Hematopoietic multipotent progenitor cell (in vitro differentiated cells): ENCODE measurements around the gene PITRM1. TPM values are rescaled to one million over a fixed set of nuclear protein-coding genes. Genes with fewer than 3 reads are reported as not detected.

Experiments
- DNase-seq, 3 donors: peaks; one replicate each; pipeline ENCODE4 v3.0.0-alpha.2; 2011 to 2015; ENCODE audit warnings: low read depth in 2 of 3, low spot score in 2 of 3
- total RNA-seq: library from RNA; depleted of rRNA; stranded (reverse); fragments of >200 nt; gene quantifications from one replicate; pipeline ENCODE4 v1.2.3, GENCODE V29; 2012

The PITRM1 gene
- total RNA-seq, 1 donor, result 63.6 TPM

DNA sequence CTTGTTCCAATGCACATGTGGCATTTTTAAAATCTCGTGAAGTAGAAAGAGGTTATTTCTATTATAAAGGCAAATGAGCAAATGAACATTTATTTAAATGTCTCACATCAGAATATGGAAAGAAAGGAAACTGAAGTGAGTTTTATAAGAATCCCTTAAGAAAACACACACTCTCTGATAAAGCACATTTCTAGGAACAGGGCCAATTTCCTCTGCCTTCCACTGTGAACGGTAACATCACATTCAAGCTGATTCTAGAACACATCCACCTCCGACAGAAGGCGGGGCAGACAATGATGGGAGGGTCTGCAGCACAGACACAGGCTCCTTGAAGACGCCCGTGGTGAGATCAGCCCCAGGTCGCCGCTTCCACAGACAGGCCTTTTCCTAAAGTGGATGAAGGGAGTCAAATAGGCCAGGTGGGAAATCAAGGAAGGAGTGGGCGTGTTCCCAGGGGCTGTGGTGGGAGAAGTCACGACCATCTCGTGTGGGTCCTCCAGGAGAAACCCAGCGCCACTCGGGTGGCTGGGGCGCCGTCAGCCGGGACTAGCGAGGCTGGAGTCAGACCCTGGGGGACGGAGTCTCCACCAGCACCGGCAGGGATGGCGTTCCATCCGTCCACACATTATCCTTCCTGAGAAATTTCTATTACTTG lies 31.1 kb downstream of the PITRM1 start:
- no peak for DNase-seq

DNA sequence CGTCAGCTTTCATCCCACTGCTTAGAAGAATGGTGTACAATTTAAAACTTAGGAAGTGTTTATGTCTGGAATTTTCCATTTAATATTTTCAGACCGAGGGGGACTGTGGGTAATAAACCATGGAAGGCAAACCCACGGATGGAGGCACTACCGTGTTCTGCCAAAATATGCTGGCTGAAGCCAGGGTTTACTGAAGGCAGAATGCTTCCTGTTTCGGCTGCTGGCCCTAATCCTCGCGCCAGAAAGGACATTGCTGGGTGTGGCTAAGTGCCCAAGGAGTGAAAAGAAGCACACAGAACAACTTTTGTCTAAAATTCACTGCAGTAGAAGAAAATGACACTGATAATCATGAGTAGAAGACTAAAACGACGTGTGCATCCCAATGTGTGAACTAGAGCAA lies 32.3 kb downstream of the PITRM1 start:
- DNase-seq, result no peak

- no peak for DNase-seq
These were observed 33.2 kb downstream of the PITRM1 start for GRCh38 chr10:3139216-3139910.

- no peak for DNase-seq
These were observed 34.4 kb downstream of the PITRM1 start for GRCh38 chr10:3137958-3138726.

GRCh38 chr10:3136763-3137611 lies 35.6 kb downstream of the PITRM1 start:
- DNase-seq, result no peak

DNA sequence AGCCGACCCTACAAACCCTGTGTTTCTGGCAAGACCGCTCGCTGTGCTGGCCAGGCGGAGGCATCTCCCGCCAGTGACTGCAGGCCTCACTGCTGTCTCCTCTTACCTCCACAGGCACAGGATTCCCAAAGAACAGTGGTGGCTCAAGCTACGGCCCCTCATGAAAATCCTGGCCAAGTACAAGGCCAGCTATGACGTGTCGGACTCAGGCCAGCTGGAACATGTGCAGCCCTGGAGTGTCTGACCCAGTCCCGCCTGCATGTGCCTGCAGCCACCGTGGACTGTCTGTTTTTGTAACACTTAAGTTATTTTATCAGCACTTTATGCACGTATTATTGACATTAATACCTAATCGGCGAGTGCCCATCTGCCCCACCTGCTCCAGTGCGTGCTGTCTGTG lies 36.2 kb downstream of the PITRM1 start:
- DNase-seq, result no peak

DNA sequence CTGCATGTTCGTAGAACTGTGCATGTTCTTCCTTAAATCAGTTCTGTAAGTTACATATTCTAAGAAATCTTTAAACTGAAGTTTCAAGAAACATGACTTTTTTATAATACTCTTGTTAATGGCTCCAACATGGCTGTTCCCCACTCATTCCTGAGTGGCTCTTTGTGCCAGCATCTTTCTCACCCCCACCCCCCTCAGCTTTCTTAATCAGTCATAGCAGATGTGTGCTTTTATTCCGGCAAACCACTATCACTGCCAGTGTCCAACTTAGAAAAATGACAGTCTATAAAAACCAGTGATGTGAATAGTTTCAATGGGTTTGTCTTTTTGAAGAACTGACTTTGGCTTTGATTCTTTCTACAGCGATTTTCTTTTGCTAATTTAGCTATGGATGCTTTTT lies 37.6 kb downstream of the PITRM1 start:
- no peak for DNase-seq

DNA sequence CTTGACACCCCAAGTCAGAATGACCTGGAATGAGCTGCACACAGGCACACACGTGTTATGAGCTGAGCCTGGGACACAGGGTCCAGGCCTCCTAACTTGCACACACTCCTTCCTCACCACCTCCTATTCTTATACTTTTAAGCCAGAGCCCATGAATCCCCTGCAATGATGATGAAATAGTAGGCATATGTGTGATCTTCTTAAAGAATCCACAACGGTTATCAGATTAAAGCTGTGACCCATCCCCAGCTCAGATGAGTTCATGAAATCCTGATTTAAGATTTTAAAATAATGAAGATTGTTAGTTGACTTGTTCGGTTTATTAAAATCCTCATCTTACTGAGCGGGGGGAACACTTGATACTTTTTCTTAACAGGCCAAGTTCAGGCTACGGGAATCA lies 38.6 kb downstream of the PITRM1 start:
- DNase-seq, result no peak

GRCh38 chr10:3132036-3133025 lies 40.3 kb downstream of the PITRM1 start:
- DNase-seq, result no peak

- DNase-seq, result no peak
These were observed 41.5 kb downstream of the PITRM1 start for GRCh38 chr10:3131098-3131497.

GRCh38 chr10:3129581-3130340 lies 42.8 kb downstream of the PITRM1 start:
- no peak for DNase-seq

DNA sequence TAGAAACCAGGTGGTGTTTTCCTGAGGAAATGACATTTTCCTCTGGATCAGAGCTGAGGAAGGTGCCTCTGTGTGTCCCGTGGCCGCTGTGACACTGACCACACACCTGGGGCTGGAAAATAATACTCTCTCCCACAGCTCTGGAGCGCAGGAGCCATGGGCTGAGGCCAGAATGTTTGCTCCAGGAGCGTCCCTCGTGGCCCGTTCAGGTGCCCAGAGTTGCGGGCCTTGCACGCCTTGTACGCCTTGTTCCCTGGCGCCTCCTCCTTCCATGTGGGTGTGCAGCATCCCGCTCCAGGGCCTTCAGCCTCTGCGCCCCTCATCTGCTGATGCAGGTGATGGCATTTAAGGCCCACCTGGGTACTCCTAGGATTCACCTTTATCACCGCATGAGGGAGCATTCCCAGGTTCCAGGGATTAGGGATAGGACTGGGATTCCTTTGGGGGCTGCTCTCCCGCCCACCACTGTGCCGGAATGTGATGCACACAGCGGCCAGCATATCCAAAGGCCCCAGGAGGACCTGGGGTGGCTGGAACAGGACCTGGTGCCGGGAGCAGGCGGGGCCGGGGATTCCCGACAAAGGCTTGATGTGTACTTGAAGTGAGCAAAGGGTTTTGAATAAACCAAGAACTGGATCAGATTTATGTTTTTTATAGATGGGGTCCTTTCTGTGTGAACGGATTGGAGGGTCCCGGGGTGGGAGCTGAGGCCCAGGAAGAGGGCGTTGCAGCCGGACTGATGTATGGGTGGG lies 44.0 kb downstream of the PITRM1 start:
- no peak for DNase-seq

DNA sequence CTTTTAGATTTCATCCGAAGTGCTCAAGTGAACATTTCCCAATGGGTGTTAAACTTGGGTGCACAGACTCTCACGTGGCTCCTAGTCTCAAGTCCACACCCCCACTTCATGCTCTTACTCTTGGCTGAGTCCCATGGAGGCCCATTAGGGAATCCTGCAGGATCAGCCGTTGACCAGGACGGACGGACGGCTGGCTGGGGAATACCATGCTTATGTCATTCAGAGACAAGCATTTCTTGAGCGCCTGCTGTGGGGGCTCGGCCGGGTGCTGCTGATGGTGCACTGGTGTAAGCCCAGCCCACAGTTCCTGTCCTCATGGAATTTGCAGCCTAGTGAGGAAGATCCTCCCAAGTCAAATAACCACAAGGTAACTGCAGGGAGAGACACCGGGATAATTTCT lies 44.7 kb downstream of the PITRM1 start:
- DNase-seq, result no peak

GRCh38 chr10:3126741-3127346 lies 45.7 kb downstream of the PITRM1 start:
- no peak for DNase-seq

DNA sequence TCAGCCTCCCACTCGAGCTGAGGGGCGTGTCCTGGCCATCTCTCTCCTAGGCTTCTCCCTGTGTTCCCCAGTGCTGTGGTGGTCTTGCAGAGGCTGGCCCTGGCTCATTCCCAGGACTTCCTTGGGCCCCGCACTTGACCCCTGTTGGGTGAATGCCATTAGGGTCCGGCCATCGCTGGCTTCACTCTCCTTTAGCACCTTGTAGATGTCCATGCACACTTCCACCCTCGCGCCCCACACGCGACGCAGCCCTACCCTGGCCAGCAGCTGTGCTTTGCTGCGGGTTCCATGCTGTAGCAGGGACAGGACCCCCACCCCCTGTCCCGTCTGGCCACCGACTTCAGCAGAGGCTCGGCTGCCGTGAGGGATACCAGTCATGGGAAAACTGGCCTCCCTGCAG lies 46.3 kb downstream of the PITRM1 start:
- no peak for DNase-seq

DNA sequence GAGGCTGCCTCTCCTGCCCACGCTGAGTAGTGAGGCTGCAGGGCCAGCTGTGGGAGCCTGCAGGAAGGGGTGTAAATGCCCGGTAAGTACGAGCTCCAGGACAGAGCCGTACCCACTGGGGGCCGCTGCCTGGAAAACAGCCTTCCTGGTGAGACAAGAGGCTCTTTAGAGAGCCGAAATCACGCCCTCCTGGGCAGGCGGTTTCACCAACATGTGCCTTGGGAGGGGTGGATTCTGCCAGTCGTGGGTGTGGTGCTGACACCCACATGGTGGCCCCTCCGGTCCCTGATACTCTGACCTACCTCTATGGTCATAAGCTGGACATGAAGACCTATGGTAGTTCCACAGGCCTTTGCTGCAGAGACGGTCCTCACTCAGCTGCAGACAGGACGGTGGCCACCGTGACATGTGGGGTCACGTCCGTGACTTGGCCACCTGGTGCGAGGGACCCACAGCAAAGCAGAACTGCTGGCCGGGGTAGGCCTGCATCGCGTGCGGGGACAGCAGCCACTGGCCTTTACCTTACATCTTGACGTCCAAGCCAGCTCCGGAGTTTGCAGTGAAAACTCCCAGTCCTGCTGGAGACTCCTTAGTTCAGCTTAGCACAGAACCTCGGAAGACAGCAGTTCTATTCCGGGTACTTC lies 46.9 kb downstream of the PITRM1 start:
- DNase-seq, result no peak

GRCh38 chr10:3124412-3125175 lies 48.0 kb downstream of the PITRM1 start:
- no peak for DNase-seq
